Epithelial cell of esophagus (primary cell): ENCODE results near the gene ARCN1.

Experiments
- DNase-seq: peaks from one replicate; pipeline ENCODE4 v3.0.0; 2010; ENCODE audit warnings: low read depth
- H3K4me3 ChIP-seq: 2 replicates; pipeline ENCODE4 v1.5.1; 2011; ENCODE audit warnings: mild to moderate bottlenecking, low read length, control low read depth
- CTCF ChIP-seq: IDR thresholded peaks from 2 replicates; pipeline ENCODE4 v1.5.1; 2011; ENCODE audit warnings: low read depth, mild to moderate bottlenecking, low read length, control low read depth, inconsistent platforms; ENCODE audit not compliant: insufficient read depth; ENCODE audit errors: missing control alignments

The ARCN1 gene

GRCh38 chr11:118532852-118533768 lies 39.1 kb upstream of the ARCN1 start:
- no peak for TF ChIP-seq CTCF
- no peak overlapping the region for H3K4me3 ChIP-seq
- DNase-seq, result no peak

GRCh38 chr11:118533769-118534729 lies 38.2 kb upstream of the ARCN1 start:
- no peak overlapping the region for H3K4me3 ChIP-seq

GRCh38 chr11:118535261-118535660 lies 36.9 kb upstream of the ARCN1 start:
- TF ChIP-seq CTCF, result no peak
- DNase-seq, result no peak
- no peak overlapping the region for H3K4me3 ChIP-seq

More at GRCh38 chr11:118533769-118534729, 38.2 kb upstream of the ARCN1 start:
- no peak for DNase-seq
- no peak for TF ChIP-seq CTCF

- no peak for TF ChIP-seq CTCF
- H3K4me3 ChIP-seq, result no peak overlapping the region
- peak; percentile 71 for DNase-seq
These were observed 35.5 kb upstream of the ARCN1 start for GRCh38 chr11:118536726-118537125.

- TF ChIP-seq CTCF, result no peak
- DNase-seq, result no peak
- no peak overlapping the region for H3K4me3 ChIP-seq
These were observed 34.7 kb upstream of the ARCN1 start for GRCh38 chr11:118537409-118537980.

- H3K4me3 ChIP-seq, result no peak overlapping the region
- no peak for DNase-seq
- no peak for TF ChIP-seq CTCF
These were observed 28.1 kb upstream of the ARCN1 start for GRCh38 chr11:118544010-118544646.
